Loucy (cell line): ENCODE measurements around the gene PIGQ.

Source experiments
- H2AFZ ChIP-seq: fragments of 200-600 bp; sonication (generic); 2 replicates; pipeline ENCODE4 v1.6.0; 2016; ENCODE audit warnings: antibody characterized with exemption, mild to moderate bottlenecking, low read length, moderate library complexity
- H3F3A ChIP-seq: fragments of 200-600 bp; 2 replicates; pipeline ENCODE4 v1.6.0; 2016; ENCODE audit warnings: antibody characterized with exemption, low read depth, mild to moderate bottlenecking
- H3K27me3 ChIP-seq: fragments of 200-600 bp; sonication (generic); 2 replicates; pipeline ENCODE4 v1.6.1; 2014; ENCODE audit warnings: low read length, mild to moderate bottlenecking; ENCODE audit not compliant: insufficient read depth, poor library complexity, severe bottlenecking
- H3K36me3 ChIP-seq: fragments of 200-600 bp; sonication (generic); 2 replicates; pipeline ENCODE4 v1.6.1; 2016; ENCODE audit warnings: low read length; ENCODE audit not compliant: insufficient read depth
- H3K4me1 ChIP-seq: fragments of 200-600 bp; sonication (generic); 2 replicates; pipeline ENCODE4 v1.5.1; 2014; ENCODE audit warnings: low read length, mild to moderate bottlenecking; ENCODE audit not compliant: insufficient read depth, poor library complexity, severe bottlenecking
- H3K4me2 ChIP-seq: fragments of 200-600 bp; sonication (generic); 2 replicates; pipeline ENCODE4 v1.6.0; 2014; ENCODE audit warnings: antibody characterized with exemption, low read length, low read depth, mild to moderate bottlenecking; ENCODE audit not compliant: poor library complexity, severe bottlenecking
- H3K4me3 ChIP-seq: fragments of 200-600 bp; sonication (generic); 2 replicates; pipeline ENCODE4 v1.5.1; 2014; ENCODE audit warnings: low read length, mild to moderate bottlenecking, mixed read lengths; ENCODE audit not compliant: poor library complexity, severe bottlenecking
- H3K79me2 ChIP-seq: fragments of 200-600 bp; sonication (generic); 2 replicates; pipeline ENCODE4 v1.6.1; 2014; ENCODE audit warnings: low read length; ENCODE audit not compliant: insufficient read depth
- H3K9ac ChIP-seq: fragments of 200-600 bp; sonication (generic); 2 replicates; pipeline ENCODE4 v1.6.0; 2014; ENCODE audit warnings: mild to moderate bottlenecking, low read depth, low read length, moderate library complexity; ENCODE audit not compliant: poor library complexity, severe bottlenecking
- H3K9me2 ChIP-seq: fragments of 200-600 bp; sonication (generic); replicated peaks from 2 replicates; pipeline ENCODE4 v1.6.1; 2016; ENCODE audit warnings: low read depth, low read length, mixed read lengths
- H3K9me3 ChIP-seq: fragments of 200-600 bp; sonication (generic); 2 replicates; pipeline ENCODE4 v1.6.1; 2014; ENCODE audit warnings: mild to moderate bottlenecking, antibody characterized with exemption, low read length, low read depth; ENCODE audit not compliant: insufficient read depth
- H4K20me1 ChIP-seq: fragments of 200-600 bp; sonication (generic); 2 replicates; pipeline ENCODE4 v1.6.0; 2014; ENCODE audit warnings: antibody characterized with exemption, low read length, mild to moderate bottlenecking; ENCODE audit not compliant: insufficient read depth, poor library complexity, severe bottlenecking
- EZH2phosphoT487 ChIP-seq: fragments of 200-600 bp; IDR thresholded peaks from 2 replicates; pipeline ENCODE4 v1.6.1; 2018; ENCODE audit warnings: antibody characterized with exemption, mild to moderate bottlenecking, moderate library complexity, borderline replicate concordance
- TF ChIP-seq, protein P1 (sequence below): fragments of 200-600 bp; sonication (generic); conservative IDR thresholded peaks from 2 replicates; pipeline ENCODE4 v1.5.1; 2014; ENCODE audit warnings: mild to moderate bottlenecking, antibody characterized with exemption, low read length

Gene PIGQ

DNA sequence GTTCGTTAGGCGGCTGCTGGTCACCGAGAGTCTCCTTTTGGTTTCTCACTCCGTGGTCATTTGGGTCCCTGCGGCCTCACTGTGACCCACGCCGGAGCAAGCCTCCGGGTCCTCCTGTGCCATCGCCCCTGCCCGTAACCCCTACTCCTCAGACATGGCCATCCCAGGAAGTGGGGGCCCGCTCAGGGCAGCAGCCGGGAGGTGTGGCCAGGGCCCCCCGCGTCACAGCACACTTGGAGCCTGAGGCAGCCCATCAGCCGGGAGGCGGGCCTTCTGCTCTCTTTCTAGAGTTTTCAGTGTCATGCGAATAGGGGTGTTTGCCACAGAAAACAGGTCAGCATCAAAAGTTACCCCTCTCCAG, 53.1 kb downstream of the PIGQ start:
- no peak overlapping the region for H3K4me2 ChIP-seq

DNA sequence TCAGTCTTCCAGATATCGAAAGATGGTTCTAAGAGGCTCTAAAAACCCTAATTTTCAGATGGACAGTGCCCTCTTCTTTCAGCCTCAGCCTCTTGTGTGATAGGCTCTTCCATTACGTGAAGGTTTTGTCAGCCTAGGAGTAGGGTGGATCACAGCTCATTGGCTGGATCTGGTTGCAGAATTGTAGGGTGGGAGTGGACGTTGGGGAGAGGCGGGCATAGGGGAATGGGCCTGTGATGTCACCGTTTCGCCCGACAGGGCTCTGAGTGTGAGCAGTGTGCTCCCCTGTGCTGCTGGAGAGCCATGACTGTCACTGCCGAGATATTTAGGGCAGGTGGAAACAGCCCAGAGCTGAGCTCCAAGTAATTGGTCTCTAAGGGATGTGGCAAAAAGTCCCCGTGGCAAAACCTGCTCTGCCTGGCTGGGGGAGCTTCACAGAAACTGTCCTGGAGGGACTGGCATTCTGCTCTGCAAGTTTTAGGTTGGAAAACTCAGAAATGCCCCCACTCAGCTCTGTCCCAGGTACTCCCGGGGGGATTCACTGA, 54.8 kb downstream of the PIGQ start:
- no peaks in the 10 kb centered on the region for H3K36me3 ChIP-seq
- H3K4me1 ChIP-seq: no peaks in the 10 kb centered on the region
- H3K4me2 ChIP-seq: no peak overlapping the region
- no peaks in the 10 kb centered on the region for H3K9me3 ChIP-seq
- H4K20me1 ChIP-seq: no peaks in the 10 kb centered on the region
- no peak for TF ChIP-seq EZH2phosphoT487
- TF ChIP-seq, protein P1, sequence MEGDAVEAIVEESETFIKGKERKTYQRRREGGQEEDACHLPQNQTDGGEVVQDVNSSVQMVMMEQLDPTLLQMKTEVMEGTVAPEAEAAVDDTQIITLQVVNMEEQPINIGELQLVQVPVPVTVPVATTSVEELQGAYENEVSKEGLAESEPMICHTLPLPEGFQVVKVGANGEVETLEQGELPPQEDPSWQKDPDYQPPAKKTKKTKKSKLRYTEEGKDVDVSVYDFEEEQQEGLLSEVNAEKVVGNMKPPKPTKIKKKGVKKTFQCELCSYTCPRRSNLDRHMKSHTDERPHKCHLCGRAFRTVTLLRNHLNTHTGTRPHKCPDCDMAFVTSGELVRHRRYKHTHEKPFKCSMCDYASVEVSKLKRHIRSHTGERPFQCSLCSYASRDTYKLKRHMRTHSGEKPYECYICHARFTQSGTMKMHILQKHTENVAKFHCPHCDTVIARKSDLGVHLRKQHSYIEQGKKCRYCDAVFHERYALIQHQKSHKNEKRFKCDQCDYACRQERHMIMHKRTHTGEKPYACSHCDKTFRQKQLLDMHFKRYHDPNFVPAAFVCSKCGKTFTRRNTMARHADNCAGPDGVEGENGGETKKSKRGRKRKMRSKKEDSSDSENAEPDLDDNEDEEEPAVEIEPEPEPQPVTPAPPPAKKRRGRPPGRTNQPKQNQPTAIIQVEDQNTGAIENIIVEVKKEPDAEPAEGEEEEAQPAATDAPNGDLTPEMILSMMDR: no peak
- H3K9me2 ChIP-seq: no peaks in the 10 kb centered on the region
- H2AFZ ChIP-seq: no peak overlapping the region
- H3K27me3 ChIP-seq: no peaks in the 10 kb centered on the region
- H3F3A ChIP-seq: no peaks in the 10 kb centered on the region
- H3K4me3 ChIP-seq: no peak overlapping the region
- no peaks in the 10 kb centered on the region for H3K79me2 ChIP-seq
- no peak overlapping the region for H3K9ac ChIP-seq

More for the DNA sequence above, 53.1 kb downstream of the PIGQ start:
- TF ChIP-seq, protein P1: no peak
- no peak for TF ChIP-seq EZH2phosphoT487
- H3F3A ChIP-seq: no peaks in the 10 kb centered on the region
- no peak overlapping the region for H3K9ac ChIP-seq
- H3K36me3 ChIP-seq: no peaks in the 10 kb centered on the region
- no peak overlapping the region for H2AFZ ChIP-seq
- no peak overlapping the region for H3K4me3 ChIP-seq
- no peaks in the 10 kb centered on the region for H3K9me3 ChIP-seq
- H3K79me2 ChIP-seq: no peaks in the 10 kb centered on the region
- H3K4me1 ChIP-seq: no peaks in the 10 kb centered on the region
- no peaks in the 10 kb centered on the region for H4K20me1 ChIP-seq
- no peaks in the 10 kb centered on the region for H3K27me3 ChIP-seq
- H3K9me2 ChIP-seq: no peaks in the 10 kb centered on the region

DNA sequence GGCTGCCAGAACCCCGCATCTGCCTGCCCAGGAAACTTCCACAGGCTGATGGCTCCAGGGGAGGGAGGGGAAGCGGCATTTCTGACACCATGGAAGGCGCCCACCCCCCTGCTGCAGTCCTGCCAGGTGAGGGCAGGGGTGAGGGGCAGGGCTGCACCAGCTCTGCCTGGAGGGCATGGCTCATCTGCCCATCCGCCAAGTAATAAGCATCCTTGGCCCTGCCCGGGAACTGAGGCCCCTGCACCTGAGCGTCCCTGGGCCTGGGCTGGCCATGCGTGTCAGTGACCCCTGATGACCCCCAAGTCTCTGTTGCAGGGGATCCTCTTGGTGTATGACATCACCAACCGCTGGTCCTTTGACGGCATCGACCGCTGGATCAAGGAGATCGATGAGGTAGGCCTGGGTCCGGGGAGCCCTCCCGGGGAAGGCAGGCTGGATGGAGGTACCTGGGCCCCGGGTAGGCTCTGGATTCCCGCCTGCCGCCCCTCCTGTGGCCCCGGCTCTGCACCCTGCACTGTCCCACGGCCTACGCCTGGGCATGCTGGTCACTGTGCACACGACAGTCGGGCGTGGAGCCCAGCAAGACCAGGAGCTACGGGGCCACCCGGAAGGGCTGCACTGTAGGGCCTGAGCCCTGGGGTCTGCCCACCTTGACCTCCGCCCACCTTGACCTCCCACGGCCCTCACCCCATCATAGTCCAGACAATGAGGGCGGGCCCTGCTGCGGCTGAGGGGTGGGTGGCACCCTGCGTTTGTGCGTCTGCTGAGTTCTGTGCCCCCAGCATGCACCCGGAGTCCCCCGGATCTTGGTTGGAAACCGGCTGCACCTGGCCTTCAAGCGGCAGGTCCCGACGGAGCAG, 55.6 kb downstream of the PIGQ start:
- no peaks in the 10 kb centered on the region for H3K36me3 ChIP-seq
- no peaks in the 10 kb centered on the region for H3K79me2 ChIP-seq
- H3K9me2 ChIP-seq: no peaks in the 10 kb centered on the region
- H3K4me1 ChIP-seq: no peaks in the 10 kb centered on the region
- H3F3A ChIP-seq: no peaks in the 10 kb centered on the region
- H3K27me3 ChIP-seq: no peaks in the 10 kb centered on the region
- no peaks in the 10 kb centered on the region for H4K20me1 ChIP-seq
- no peak overlapping the region for H2AFZ ChIP-seq
- H3K4me2 ChIP-seq: no peak overlapping the region
- TF ChIP-seq, protein P1: no peak
- no peak overlapping the region for H3K9ac ChIP-seq
- no peaks in the 10 kb centered on the region for H3K9me3 ChIP-seq
- no peak overlapping the region for H3K4me3 ChIP-seq
